GM20431 (cell line): ENCODE measurements around the gene TCF3.
"Not testable (repeated sequence)": the region's sequence is repeated elsewhere in the genome, so short reads cannot be mapped to it uniquely, and the experiment has no call there.

Source experiments
- in situ Hi-C: fragments of 300-500 bp; cut with MseI, MboI; formaldehyde crosslinking; loops from one replicate; pipeline ENCODE4 v1.15.0; 2020; ENCODE audit warnings: low sequenced_read_pairs; ENCODE audit not compliant: unreplicated experiment

TCF3 gene

GRCh38 chr19:1652471-1653299 lies at the start of gene TCF3:
TCF3 (minus strand) TSS chr19:1652615; CDS start chr19:1650248, 2,367 bp downstream.
- in situ Hi-C loops, result no loop called here

GRCh38 chr19:1700733-1701663 lies 48.6 kb upstream of the TCF3 start:
- in situ Hi-C loops, result no loop called here

GRCh38 chr19:1699998-1700732 lies 47.8 kb upstream of the TCF3 start:
- in situ Hi-C loops, result no loop called here

GRCh38 chr19:1699386-1699785 lies 47.0 kb upstream of the TCF3 start:
- in situ Hi-C loops, result no loop called here

- in situ Hi-C loops, result no loop called here
Measured at GRCh38 chr19:1698636-1699035, 46.2 kb upstream of the TCF3 start.

- in situ Hi-C loops, result not testable (repeated sequence)
Measured at GRCh38 chr19:1695481-1695880, 43.1 kb upstream of the TCF3 start.

GRCh38 chr19:1691589-1692290 lies 39.3 kb upstream of the TCF3 start:
- in situ Hi-C loops, result no loop called here

GRCh38 chr19:1690699-1691307 lies 38.4 kb upstream of the TCF3 start:
- in situ Hi-C loops, result no loop called here

- in situ Hi-C loops, result not testable (repeated sequence)
Measured at GRCh38 chr19:1685785-1686184, 33.4 kb upstream of the TCF3 start.

- in situ Hi-C loops, result no loop called here
Measured at GRCh38 chr19:1685046-1685445, 32.6 kb upstream of the TCF3 start.

- in situ Hi-C loops, result no loop called here
Measured at GRCh38 chr19:1684573-1684912, 32.1 kb upstream of the TCF3 start.

GRCh38 chr19:1683869-1684572 lies 31.6 kb upstream of the TCF3 start:
- in situ Hi-C loops, result no loop called here

- in situ Hi-C loops, result no loop called here
Measured at GRCh38 chr19:1680976-1681375, 28.6 kb upstream of the TCF3 start.

- in situ Hi-C loops, result no loop called here
Measured at GRCh38 chr19:1678073-1678472, 25.7 kb upstream of the TCF3 start.

GRCh38 chr19:1676351-1677266 lies 24.2 kb upstream of the TCF3 start:
- in situ Hi-C loops, result no loop called here

- in situ Hi-C loops, result no loop called here
Measured at GRCh38 chr19:1675633-1676350, 23.4 kb upstream of the TCF3 start.

- in situ Hi-C loops, result no loop called here
Measured at GRCh38 chr19:1674293-1674679, 21.9 kb upstream of the TCF3 start.
